ENCODE results near the gene USP38. TPM values are rescaled to one million over a fixed set of nuclear protein-coding genes. Genes with fewer than 3 reads are reported as not detected.

The USP38 gene
- total RNA-seq, 1 donor from 2014 or later: 21.2 TPM

DNA sequence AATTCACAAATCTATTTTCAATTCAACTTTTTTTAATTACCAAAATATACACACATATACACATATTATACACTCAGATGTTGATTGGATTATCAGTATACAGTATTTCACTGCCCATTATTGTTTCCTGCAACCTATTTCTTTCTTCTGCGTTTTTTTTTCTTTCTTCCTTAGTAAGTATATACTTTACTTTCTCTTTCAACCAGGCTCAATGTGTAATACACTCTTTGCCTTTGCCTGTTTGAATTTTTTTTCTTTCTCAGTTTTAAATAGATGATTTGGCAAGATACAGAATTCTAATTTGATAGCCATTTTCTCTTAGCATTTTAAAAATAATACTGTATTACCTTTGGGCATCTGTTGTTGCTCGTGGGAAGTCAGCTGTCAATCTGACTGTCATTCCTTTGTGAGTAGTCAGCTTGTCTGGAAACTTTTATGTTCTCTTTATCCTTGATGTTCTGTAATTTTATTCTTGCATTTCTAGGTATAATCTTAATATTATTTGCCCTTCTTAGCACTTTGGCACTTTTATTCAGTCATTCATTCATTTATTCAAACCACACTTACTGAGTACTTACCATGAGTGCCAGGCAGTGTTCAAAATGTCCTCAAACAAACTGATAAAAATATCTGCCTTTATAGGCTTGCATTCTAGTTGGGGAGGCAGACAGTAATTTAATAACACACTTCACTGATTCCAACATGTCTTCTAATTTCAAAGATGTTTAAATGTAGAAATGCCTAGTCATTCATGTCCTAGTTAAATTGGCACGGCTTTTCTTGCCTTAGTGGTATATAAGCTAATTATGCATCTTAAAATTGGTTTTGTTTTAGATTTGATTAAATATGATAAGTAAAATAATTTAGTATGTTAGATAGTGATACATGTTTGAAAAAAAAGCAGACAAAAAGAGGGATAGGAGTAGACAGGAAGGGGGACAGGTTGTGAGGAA lies 3.7 kb downstream of the USP38 start:
- no peaks in the 10 kb centered on the region for H3K36me3 Mint-ChIP-seq (ENCODE audit: low read depth, unreplicated experiment)
- Histone ChIP-seq H3K4me3 (ENCODE audit: insufficient read depth, low read depth, low read length) (peak overlapping the region; percentile 80), H3K9me3 (ENCODE audit: insufficient read depth, low read depth, low read length) (no peaks in the 10 kb centered on the region), H3K4me2 (ENCODE audit: low read length) (peak overlapping the region; percentile 91), H3K36me3 (ENCODE audit: insufficient read depth, low read length) (peaks cover 22% of the 10 kb centered on the region), H3K9ac (ENCODE audit: low read length) (peak overlapping the region; percentile 97), H3K4me1 (ENCODE audit: insufficient read depth, low read length) (peaks cover 8% of the 10 kb centered on the region), H3K27ac (ENCODE audit: low read depth, low read length) (peak overlapping the region; percentile 14), H4K20me1 (ENCODE audit: insufficient read depth, low read length) (peaks cover 56% of the 10 kb centered on the region), H3K79me2 (ENCODE audit: insufficient read depth, low read length) (peaks cover 81% of the 10 kb centered on the region), H3K27me3 (ENCODE audit: insufficient read depth, low read length) (no peaks in the 10 kb centered on the region), H2AFZ (ENCODE audit: low read depth, low read length) (no peak overlapping the region)
- peaks cover 12% of the 10 kb centered on the region for H3K4me1 Mint-ChIP-seq (ENCODE audit: low read depth, unreplicated experiment)
- DNase-seq (ENCODE audit: low read depth) (no peak), FAIRE-seq (no peak)
- peak overlapping the region; percentile 93 for H3K4me3 Mint-ChIP-seq (ENCODE audit: unreplicated experiment)
- no peaks in the 10 kb centered on the region for H3K9me3 Mint-ChIP-seq (ENCODE audit: unreplicated experiment)
- no peak for TF ChIP-seq EZH2 (IDR thresholded peaks at IDR 0.05; ENCODE audit: insufficient read depth, low read length)
- TF ChIP-seq, protein P1, sequence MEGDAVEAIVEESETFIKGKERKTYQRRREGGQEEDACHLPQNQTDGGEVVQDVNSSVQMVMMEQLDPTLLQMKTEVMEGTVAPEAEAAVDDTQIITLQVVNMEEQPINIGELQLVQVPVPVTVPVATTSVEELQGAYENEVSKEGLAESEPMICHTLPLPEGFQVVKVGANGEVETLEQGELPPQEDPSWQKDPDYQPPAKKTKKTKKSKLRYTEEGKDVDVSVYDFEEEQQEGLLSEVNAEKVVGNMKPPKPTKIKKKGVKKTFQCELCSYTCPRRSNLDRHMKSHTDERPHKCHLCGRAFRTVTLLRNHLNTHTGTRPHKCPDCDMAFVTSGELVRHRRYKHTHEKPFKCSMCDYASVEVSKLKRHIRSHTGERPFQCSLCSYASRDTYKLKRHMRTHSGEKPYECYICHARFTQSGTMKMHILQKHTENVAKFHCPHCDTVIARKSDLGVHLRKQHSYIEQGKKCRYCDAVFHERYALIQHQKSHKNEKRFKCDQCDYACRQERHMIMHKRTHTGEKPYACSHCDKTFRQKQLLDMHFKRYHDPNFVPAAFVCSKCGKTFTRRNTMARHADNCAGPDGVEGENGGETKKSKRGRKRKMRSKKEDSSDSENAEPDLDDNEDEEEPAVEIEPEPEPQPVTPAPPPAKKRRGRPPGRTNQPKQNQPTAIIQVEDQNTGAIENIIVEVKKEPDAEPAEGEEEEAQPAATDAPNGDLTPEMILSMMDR (IDR thresholded peaks at IDR 0.05; ENCODE audit: insufficient read depth, low read depth, low read length): no peak
- no peaks in the 10 kb centered on the region for H3K27me3 Mint-ChIP-seq (ENCODE audit: low read depth, unreplicated experiment)
- H3K27ac Mint-ChIP-seq (ENCODE audit: unreplicated experiment): no peak overlapping the region

DNA sequence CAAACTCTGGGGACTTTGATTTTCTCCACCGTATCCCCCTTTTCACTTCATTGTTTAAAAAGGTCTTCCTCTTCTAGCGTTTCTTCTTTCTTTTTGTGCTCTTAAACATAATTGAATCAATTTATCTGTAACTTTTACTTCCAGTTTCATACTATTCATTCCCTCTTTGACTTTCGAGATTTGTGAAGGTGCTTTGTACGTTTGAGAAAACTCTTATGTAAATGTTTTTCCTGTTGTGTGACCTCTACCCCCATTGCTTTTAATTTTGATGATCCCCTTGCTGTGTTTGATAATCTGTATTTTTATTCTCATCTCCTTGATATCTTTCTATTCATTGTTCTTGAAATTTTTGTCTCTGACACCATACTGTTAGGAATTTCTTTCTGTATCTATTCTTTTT lies 4.8 kb downstream of the USP38 start:
- no peak overlapping the region for H3K4me3 ChIP-seq (ENCODE audit: insufficient read depth, low read depth, low read length)
- H3K36me3 ChIP-seq (ENCODE audit: insufficient read depth, low read length): peaks cover 23% of the 10 kb centered on the region
- FAIRE-seq (no peak), DNase-seq (ENCODE audit: low read depth) (no peak)
- peaks cover 88% of the 10 kb centered on the region for H3K79me2 ChIP-seq (ENCODE audit: insufficient read depth, low read length)
- TF ChIP-seq, protein P1 (IDR thresholded peaks at IDR 0.05; ENCODE audit: insufficient read depth, low read depth, low read length): no peak
- TF ChIP-seq EZH2 (IDR thresholded peaks at IDR 0.05; ENCODE audit: insufficient read depth, low read length): no peak
- H3K36me3 Mint-ChIP-seq (ENCODE audit: low read depth, unreplicated experiment): no peaks in the 10 kb centered on the region
- peak overlapping the region; percentile 91 for H3K4me2 ChIP-seq (ENCODE audit: low read length)
- H3K9ac ChIP-seq (ENCODE audit: low read length): no peak overlapping the region
- no peaks in the 10 kb centered on the region for H3K9me3 ChIP-seq (ENCODE audit: insufficient read depth, low read depth, low read length)
- H3K27ac ChIP-seq (ENCODE audit: low read depth, low read length): no peak overlapping the region
- peaks cover 4% of the 10 kb centered on the region for H3K4me1 ChIP-seq (ENCODE audit: insufficient read depth, low read length)
- no peaks in the 10 kb centered on the region for H3K9me3 Mint-ChIP-seq (ENCODE audit: unreplicated experiment)
- H3K27me3 ChIP-seq (ENCODE audit: insufficient read depth, low read length): no peaks in the 10 kb centered on the region
- H2AFZ ChIP-seq (ENCODE audit: low read depth, low read length): no peak overlapping the region
- H3K27ac Mint-ChIP-seq (ENCODE audit: unreplicated experiment): no peak overlapping the region
- H3K4me3 Mint-ChIP-seq (ENCODE audit: unreplicated experiment): no peak overlapping the region
- H3K27me3 Mint-ChIP-seq (ENCODE audit: low read depth, unreplicated experiment): no peaks in the 10 kb centered on the region
- H4K20me1 ChIP-seq (ENCODE audit: insufficient read depth, low read length): peaks cover 63% of the 10 kb centered on the region
- H3K4me1 Mint-ChIP-seq (ENCODE audit: low read depth, unreplicated experiment): peaks cover 12% of the 10 kb centered on the region

DNA sequence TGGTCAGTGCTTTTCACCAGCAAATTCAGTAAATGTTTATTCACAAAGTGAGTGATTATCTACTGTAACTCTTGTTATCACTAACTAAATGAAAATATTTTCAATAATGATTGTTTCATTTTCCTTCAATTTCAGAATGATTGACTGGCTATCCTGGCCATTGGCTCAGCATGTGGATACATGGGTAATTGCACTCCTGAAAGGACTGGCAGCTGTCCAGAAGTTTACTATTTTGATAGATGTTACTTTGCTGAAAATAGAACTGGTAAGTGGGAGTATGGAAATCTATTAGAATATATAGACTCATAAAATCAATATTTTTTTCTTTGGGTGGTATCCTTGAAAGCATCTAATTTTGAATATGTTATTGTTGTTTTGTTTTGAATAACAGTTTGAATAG lies 10.9 kb downstream of the USP38 start:
- no peak for TF ChIP-seq EZH2 (IDR thresholded peaks at IDR 0.05; ENCODE audit: insufficient read depth, low read length)
- TF ChIP-seq, protein P1 (IDR thresholded peaks at IDR 0.05; ENCODE audit: insufficient read depth, low read depth, low read length): no peak
- no peak for FAIRE-seq
- DNase-seq (ENCODE audit: low read depth): no peak
- Mint-ChIP-seq H3K27me3 (ENCODE audit: low read depth, unreplicated experiment) (no peaks in the 10 kb centered on the region), H3K36me3 (ENCODE audit: low read depth, unreplicated experiment) (peaks cover 5% of the 10 kb centered on the region), H3K4me1 (ENCODE audit: low read depth, unreplicated experiment) (no peaks in the 10 kb centered on the region), H3K4me3 (ENCODE audit: unreplicated experiment) (no peak overlapping the region), H3K9me3 (ENCODE audit: unreplicated experiment) (no peaks in the 10 kb centered on the region), H3K27ac (ENCODE audit: unreplicated experiment) (no peak overlapping the region)
- peaks cover 33% of the 10 kb centered on the region for H4K20me1 ChIP-seq (ENCODE audit: insufficient read depth, low read length)
- no peak overlapping the region for H3K9ac ChIP-seq (ENCODE audit: low read length)
- no peaks in the 10 kb centered on the region for H3K9me3 ChIP-seq (ENCODE audit: insufficient read depth, low read depth, low read length)
- H3K27ac ChIP-seq (ENCODE audit: low read depth, low read length): no peak overlapping the region
- peaks cover 61% of the 10 kb centered on the region for H3K36me3 ChIP-seq (ENCODE audit: insufficient read depth, low read length)
- no peak overlapping the region for H3K4me3 ChIP-seq (ENCODE audit: insufficient read depth, low read depth, low read length)
- H3K27me3 ChIP-seq (ENCODE audit: insufficient read depth, low read length): no peaks in the 10 kb centered on the region
- H3K4me2 ChIP-seq (ENCODE audit: low read length): no peak overlapping the region
- H2AFZ ChIP-seq (ENCODE audit: low read depth, low read length): no peak overlapping the region
- H3K4me1 ChIP-seq (ENCODE audit: insufficient read depth, low read length): no peaks in the 10 kb centered on the region
- peaks cover 43% of the 10 kb centered on the region for H3K79me2 ChIP-seq (ENCODE audit: insufficient read depth, low read length)
